IPS-NIHi11 (cell line): Measurements from ENCODE around the gene USP20.

Source experiments
- DNase-seq: peaks from one replicate; pipeline ENCODE4 v3.0.0; 2012; ENCODE audit warnings: mixed read lengths, low spot score

The USP20 gene

DNA sequence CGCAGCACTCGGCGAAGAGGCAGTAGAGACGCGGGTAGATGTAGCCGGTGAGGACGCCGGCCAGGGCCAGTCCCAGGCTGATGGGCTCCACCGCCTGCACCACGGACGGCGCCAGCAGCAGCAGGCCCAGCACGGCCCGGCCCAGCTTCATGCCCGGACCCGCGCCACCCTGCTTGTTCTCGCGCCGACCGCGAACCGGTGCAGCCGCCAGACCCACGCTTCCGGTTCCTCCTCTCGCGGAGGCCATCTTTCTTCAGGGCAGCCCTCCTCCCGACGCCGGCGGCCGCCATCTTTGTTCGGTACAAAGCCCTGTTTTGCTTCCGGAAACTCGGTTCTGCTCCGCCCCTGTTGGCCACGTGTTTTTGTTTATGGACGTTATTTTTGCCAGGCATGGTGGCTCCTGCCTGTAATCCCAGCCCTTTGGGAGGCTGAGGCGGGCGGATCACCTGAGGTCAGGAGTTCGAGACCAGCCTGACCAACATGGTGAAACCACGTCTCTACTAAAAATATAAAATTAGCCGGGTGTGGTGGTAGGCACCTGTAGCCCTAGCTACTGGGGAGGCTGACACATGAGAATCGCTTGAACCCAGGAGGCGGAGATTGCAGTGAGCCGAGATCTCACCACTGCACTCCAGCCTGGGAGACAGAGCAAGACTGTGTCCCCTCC lies 11.2 kb upstream of the USP20 start, which contains the start of gene TOR1A:
Gene TOR1A (minus strand): TSS at position 202 of the 667 bp plus-strand sequence. CDS start 51 bp downstream, at position 151.
- DNase-seq = peak; percentile 94

DNA sequence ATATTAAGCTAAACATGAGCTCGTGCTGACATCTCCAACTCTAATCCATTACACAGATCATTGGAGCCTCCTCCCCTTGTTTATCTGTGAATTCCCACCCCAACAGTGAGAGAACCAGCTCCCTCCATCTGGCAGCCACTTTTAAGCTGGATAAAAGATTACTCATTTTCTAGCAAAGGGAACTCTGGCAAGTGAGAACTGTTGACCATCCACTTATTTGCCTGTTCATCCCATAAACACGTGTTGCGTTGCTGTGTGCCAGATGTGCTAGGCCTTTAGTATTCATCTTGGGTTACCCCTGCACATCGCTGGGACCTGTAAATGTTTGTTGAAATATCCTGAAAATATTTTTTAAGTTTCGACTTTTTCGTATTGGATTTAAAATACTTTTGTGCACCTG lies 8.9 kb upstream of the USP20 start:
- no peak for DNase-seq

DNA sequence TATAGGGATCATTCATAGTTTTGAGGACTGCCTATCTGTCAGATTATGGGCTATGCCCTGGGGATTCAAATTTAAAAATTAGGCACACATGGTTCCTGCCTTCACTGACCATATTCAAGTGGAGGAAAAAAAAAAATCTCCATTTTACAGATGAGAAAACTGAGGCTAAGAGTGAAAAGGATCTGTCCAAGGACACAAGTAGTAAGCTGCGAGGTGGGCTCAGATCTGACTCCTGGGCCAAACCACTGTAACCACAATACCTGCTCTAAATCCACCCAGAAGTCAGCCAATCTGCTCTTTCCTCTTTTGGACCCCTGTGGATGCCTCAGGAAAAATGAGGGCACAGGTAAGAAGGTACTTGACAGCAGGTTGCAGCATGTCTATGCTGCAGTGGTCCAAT lies 8.5 kb upstream of the USP20 start:
- no peak for DNase-seq

DNA sequence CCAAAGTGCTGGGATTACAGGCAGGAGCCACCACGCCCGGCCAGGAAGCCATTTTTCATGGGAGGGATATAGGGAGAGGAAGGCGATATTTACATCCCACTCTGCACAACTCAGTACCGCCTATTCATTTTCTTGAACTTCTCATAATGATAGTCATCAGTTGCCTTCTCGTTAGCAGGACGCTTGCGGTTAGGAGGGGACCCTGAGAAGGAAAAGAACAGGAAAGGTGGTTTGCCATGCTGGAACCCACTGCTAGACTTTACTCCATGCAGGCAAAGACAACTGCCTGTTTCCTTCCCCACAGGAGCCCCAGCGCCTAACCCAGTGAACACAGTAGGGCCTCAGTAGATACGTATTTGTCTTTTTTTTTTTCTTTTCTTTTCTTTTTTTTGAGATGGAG lies 7.2 kb upstream of the USP20 start:
- DNase-seq = no peak

DNA sequence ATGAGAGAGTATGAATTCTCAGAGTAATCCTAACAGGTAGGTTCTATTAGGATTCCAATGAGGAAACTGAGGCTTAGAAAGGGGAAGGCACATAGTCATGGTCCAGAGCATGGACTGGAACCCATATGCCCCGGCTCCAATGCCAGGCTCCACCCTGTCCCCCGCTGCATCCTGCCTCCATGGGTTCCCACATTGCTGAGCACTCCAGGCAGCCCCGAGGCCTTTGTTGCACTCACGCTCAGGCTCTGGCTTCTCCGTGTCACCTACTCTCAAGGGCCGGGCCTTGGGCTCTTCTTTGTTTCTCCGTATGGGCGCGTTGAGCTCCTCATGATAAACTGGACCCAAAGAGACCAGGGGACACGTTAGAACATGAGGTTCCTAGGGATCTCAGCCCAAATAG lies 6.3 kb upstream of the USP20 start:
- no peak for DNase-seq

DNA sequence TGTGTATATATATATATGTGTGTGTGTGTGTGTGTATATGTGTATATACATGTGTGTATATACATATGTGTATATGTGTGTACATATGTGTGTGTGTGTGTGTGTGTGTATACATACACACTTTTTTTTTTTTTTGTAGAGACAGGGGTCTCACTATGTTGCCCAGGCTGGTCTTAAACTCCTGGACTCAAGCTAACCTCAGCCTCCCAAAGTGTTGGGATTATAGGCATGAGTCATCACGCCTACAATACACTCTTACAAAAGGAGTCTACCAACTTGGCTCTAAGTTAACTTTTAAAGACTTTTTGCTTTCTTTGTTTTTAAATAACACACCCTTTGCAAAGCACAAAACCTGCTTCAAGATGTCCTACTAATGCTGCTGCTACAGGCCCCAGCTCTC lies 2.3 kb upstream of the USP20 start:
- DNase-seq = no peak

DNA sequence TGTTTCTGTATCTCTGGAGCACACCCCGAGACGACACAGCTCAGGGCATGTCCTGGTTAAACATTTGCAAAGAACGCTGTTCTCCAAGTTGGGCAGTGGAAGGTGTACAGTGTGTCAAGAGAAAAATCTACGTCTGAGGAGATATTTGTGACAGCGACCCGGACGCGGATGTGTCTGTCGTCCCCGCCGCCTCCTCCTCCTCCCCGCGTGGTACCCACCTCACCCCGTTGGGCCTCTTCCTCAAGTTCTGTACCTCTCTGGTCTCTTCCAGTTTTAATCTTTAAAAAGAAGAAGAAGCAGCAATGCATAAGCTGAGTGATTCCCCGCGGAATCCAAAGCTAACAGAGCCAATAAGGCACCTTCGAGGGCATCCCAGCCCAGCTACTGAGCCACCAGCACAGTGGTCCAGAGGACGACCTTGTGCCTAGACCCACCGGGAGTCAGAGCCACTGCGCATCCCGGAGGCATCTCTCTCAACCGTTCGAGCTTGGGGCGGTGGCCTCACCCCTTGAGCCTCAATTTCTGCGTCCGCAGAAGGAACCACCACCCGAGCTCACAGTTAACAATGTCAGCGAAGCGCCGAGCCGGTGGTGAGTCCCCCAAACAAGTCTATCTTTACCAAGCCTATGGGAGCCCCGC lies 650 bp upstream of the USP20 start:
- no peak for DNase-seq

DNA sequence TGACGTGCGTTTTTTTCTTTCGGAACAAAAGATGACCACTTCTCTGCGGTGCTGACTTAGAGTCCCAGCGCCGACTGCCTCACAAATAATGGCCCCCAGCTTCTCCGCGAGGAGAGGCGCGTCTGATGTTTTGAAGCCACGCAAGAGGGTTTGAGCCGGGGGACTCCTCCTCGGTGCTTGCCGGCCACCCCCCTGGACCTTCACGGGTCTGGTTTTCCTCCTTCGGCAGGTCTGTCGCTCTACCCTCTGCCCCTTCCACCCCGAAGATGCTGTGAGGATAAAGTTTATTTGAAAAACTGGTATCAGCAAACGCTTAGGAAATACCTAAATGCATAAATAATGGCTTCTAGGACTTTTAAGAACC lies 584 bp downstream of the USP20 start:
- DNase-seq = peak; percentile 41

DNA sequence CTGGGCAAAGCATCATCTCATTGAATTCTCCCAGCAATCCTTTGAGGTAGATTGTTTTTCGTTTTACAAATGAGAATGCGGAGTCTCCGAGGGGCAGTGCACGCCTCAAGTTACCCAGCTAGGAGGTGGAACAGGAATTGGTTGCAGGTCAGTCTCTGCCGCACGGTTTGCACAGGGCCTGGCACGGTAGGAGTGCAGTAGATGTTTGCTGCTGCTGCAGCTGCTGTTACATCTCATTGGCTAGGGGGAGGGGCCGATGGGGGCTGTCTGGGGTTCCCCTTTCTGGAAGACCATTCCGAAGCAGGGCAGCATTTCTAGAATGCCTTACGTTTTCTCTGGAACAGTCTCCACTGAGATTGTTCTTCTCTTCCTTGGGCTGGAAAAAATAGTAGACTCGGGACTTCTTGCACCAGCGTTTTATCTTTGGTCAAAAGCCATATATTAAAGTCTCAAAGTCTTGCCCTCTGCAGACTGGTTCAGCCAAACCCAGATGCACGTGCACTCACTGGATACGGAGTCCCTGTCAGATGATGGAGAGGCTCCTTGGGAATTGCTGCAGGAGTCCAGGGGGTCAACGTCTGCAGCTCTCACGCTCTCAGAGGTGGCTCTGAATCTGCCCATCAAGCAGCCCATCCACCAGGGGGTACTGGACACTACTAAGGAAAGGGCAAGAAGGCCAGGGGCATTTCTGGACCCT lies 1.2 kb downstream of the USP20 start:
- no peak for DNase-seq

DNA sequence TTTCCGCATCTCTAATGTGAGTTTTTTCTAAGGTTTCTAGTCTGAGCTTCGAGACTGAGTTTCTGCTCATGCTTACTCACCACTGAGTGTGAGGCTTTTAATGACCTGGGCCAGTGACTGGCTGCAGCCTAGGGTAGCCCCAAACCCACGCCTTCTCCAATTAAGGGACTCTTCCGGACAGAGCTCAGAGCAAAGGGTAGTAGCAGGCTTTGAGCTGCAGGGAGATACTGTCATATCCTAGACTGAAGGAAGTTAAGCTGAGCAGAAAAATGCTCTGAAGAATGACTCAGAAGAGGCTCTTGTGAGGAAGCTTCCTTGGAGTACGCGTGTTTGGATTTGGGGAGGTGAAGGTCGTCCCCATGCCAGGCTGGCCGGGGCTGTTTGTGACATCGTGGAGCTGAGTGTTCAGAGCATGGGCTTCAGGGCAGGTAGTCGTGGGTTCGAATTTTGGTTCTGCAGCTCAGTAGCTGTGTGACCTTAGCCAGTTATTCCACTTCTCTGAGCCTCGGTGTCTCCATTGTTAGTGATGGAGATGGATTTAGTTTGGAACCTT lies 3.5 kb downstream of the USP20 start:
- DNase-seq = no peak

DNA sequence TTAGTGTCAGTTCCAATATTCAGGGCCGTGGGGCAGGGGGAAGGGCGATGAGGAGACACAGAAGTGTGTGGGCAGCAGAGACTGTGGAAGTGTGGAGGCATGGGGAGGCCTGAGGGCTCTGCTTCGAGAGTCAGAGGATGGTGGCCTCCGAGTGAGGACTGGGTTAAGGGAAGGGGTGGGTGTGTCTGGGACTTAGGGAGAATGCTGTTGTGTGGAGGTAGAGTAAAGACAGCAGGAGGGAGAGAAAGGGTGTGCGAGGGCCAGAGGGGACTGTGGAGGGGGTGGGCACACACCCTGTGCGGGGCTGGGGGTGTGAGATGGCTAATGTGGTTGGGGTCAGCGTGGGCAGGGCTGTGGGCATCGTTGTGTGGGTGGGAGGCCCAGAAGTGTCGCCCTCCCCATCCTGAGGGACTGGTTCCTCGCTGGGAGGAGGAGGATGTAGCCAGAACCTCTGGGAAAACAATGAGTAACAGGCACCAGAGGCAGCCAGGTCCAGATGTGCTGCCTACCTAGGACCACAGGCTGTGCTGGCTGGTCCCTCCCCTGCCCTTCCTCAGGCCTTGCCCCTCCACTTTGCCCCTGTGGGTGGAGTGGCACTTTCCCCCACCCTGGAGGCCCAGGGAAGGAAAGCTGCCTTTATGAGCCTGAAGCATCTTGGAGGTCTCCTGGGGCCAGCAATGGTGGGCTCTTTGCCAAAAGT lies 4.2 kb downstream of the USP20 start:
- no peak for DNase-seq

DNA sequence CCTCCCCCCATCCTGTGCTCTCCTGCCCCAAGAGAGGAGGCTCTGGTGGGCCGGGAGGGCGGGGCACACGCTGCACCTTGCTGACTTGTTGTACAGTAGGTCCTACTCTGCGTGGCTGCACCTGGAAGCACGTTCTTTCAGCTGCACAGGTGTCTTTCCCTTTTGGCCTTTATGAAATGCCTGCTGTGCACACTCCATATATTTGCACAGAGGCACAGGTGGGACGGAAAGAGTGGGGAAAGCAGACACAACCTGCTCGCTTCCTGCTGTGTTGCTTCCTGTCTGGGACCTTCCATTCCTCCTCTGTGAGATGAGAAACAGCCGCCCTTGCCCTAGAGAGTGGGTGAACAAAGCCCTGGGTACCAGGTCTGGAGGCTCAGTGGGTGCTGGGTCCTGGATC lies 4.8 kb downstream of the USP20 start:
- no peak for DNase-seq

DNA sequence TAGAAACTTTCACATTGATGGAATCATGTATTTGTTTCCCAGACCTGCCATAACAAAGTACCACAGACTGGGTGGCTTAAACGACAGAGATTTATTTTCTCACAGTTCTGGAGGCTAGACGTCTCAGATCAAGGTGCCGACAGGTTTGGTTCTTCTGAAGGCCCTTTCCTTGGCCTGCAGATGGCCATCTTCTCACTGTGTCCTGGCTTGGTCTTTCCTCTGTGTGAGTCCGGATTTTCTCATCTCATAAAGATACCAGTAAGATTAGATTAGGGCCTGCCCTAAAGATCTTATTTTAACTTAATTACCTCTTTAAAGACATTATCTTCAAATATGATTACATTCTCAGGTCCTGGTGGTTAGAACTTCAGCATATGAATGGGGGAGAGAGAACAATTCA lies 5.8 kb downstream of the USP20 start:
- DNase-seq = no peak

DNA sequence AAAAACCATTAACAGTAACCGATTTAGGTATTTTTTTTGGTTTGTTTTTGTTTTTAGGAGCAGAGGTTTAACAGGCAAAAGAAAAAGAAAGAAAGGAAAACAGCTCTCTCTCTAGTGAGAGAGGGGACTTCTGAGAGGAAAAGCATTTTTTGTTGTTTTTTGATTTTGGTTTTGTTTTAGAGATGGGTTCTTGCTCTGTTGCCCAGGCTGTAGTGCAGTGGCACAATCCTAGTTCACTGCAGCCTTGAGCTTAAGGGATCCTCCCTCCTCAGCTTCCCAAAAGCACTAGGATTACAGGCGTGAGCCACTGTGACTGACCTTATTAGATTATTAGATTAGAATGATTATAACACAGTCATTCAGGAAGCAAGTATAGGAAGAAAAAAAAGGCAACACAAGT lies 10.1 kb downstream of the USP20 start:
- no peak for DNase-seq

DNA sequence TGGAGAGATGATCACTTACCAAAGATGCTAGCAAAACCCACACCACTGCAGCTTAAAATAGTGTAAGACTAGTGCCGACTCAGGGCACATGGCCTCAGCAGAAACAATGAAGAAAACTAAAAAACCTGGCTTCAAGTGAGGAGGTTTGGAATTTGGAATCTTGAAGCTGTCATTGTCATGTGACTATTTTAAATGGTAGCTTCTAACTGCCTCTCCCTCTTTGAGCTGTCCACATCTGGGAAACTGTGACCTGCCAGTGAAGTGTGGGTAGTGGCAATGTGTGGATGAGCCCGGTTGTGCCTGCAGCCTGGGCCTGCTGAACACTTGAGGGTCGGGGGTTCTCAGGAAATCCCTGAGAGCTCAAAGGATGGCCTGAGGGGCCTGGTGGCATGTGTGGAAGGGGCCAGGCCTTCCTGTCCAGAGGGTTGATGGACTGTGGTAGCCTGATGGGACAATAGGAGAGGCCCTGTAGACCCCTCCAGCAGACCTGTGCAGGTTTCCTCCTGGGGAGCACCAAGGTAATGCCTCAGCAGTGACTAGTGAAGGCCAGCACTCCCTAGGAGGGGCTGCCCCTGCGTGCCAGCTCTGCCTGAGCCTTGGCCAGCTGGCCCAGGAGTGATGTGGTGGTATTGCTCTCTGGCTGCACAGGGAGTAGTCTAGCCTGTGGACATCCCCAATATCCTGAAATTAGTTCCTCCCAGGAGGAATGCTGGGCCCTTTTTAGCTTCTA lies 13.6 kb downstream of the USP20 start:
- DNase-seq = no peak

DNA sequence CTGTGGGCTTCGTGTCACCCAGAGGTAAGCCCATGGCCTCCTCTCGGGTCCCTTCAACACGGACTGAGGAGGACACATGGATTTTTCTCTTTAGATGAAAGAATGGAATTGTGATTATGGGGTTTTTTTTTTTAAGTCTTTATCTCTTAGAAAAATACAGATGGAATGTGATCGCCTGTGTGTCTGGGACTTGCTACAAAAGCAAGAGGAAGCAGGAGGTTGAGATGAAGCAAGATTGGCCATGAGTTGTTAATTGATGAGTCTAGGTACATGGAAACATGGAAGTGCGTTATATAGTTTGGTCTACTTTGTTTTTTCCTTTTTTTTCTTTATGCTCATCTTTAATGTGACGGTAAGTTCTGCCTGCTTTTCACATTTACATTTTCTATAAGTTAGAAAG lies 14.6 kb downstream of the USP20 start:
- DNase-seq = no peak

DNA sequence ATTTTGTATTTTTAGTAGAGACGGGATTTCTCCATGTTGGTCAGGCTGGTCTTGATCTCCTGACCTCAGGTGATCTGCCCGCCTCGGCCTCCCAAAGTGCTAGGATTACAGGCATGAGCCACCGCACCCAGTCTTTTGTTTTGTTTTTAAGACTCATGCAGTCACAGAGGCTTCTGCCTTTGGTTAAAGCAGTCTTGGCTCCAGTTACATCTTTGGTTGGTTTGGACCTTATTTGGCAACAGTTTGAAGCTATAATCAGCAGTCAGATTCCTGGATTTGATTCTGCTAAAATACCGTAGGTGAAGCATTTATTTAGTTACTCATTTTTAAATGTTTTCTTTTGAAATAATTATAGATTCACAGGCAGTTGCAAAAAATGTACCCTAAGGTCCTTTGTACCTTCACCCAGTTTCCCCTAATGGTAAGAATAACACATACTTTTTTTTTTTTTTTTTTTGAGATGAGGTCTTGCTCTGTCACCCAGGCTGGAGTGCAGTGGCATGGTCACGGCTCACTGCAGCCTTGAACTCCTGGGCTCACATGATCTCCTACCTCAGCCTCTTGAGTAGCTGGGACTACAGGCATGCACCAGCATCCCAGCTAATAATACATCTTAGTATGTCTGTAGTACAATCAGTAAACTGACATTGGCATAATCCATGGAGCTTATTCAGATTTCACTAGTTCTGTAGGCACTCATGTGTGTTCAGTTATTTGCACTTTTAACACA lies 15.7 kb downstream of the USP20 start:
- no peak for DNase-seq

DNA sequence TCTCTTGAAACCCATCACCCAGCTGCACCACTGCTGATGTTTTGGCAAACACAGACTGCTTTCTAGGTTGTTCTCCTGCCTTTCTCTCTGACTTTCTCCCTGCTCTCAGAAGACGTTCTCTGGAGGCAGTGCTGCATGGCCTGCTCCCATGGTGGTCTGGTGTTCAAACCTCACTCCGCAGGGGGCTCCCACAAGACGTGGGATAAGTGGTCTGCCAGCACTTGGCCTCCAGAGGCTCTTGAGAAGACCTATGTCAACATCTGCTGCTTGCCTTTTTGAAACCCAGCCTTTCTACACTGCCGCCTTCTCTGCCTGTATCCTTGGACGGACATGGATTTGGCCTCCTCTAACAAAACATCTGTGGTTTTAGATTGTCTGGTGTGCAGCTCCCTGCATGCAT lies 16.6 kb downstream of the USP20 start:
- no peak for DNase-seq

DNA sequence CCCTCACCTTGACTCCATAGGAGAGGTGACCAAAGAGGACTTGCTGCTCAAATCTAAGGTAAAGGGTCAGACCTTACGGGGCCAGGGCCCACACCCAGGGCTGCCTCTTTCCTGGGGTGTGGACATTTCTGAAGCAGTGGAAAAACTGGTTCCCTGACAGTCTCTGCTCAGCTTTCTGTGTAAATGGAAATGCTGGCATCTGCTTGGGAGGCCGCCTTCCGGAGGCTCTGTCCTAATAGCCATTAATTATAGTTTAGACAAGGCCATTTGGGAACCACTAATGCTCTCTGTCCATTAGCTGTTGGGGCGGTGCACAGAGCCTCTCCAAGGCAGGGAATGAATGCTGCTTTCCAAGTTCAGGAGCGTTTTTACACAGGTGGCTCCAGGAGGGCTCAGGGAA lies 17.3 kb downstream of the USP20 start:
- no peak for DNase-seq

DNA sequence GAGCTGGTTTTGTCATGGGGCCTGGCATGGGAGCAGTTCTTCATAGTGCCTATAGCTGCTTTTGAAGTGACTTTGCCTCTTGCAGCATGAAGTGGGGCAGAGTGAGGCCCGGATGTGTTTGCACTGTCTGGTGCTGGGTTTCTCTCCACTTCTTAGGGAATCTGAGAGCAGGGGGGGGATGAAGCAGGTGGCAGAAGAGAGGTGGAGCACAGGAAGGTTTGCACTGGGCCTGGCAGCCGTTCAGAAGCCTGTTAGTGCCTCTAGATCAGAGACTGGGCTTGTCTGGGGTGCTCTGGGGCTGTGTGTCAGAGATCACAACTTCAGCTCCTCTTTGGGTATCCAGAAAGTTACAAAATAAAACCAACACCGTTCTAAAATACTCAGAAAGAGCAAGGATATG lies 18.4 kb downstream of the USP20 start:
- no peak for DNase-seq

DNA sequence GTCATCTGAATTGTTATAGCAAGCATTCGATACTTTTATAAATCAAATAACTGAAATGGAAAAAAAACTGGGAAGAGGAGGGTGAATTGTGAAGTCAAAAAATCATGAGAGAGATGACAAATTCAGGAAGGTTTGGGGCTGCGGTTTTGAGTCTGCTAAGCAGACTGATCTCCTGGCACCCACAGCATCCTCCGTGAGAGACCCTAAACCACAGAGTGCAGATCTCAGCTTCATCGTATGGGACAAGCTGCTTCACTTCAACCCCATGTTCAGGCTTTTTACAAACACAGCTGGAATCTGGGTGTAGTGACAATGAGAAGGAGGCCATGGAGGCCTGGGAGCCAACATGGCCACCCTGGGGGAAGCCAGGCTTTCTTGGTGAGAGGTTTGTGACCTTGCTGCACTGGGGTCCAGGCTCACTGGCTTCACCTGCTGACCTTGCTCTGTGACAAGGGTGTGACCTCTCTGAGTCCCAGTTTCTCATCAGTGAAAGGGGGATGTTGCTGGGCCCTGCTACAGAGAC lies 19.4 kb downstream of the USP20 start:
- DNase-seq = no peak
